Stomach (tissue), 9 donors: Measurements from ENCODE around the gene MYO5C. TPM values are rescaled to one million over a fixed set of nuclear protein-coding genes. Genes with fewer than 3 reads are reported as not detected.

Experiments
- DNase-seq, 2 donors: peaks; one replicate each; pipeline versions ENCODE4 v3.0.0 to v3.0.0-alpha.2; 2013 to 2019
- H3K27ac ChIP-seq, 5 donors: fragments of 200-600 bp in 4 of 5; sonication (generic) in 4 of 5; one replicate each; pipeline ENCODE4 v1.5.1; 2013 to 2019; ENCODE audit warnings: mild to moderate bottlenecking in 1 of 5, moderate library complexity in 1 of 5
- H3K27me3 ChIP-seq, 3 donors: fragments of 200-600 bp; sonication (generic); one replicate each; pipeline ENCODE4 v1.5.1; 2017 to 2019; ENCODE audit warnings: mixed run types in 1 of 3
- H3K36me3 ChIP-seq, 4 donors: fragments of 200-600 bp; sonication (generic); 1 replicate in 3 of 4; 2 replicates in 1 of 4; pipeline ENCODE4 v1.5.1; 2016 to 2019
- H3K4me1 ChIP-seq, 4 donors: fragments of 200-600 bp; sonication (generic); one replicate each; pipeline ENCODE4 v1.5.1; 2016 to 2019
- H3K4me3 ChIP-seq, 4 donors: fragments of 200-600 bp; sonication (generic) in 3 of 4; one replicate each; pipeline ENCODE4 v1.5.1; 2016 to 2019; ENCODE audit warnings: mild to moderate bottlenecking in 1 of 4
- H3K9me3 ChIP-seq, 4 donors: fragments of 200-600 bp; sonication (generic); one replicate each; pipeline ENCODE4 v1.5.1; 2016 to 2019
- CTCF ChIP-seq, 7 experiments: fragments of 450-650 bp in 4 of 7; fragments of 200-600 bp in 3 of 7; sonication (generic) in 3 of 7; IDR thresholded peaks; one replicate each; pipeline ENCODE4 v1.5.1; 2016 to 2019; ENCODE audit warnings: antibody characterized with exemption in 7 of 7, control low read depth in 2 of 7, mild to moderate bottlenecking in 1 of 7
- EP300 ChIP-seq: sonication (generic); formaldehyde crosslinking; IDR thresholded peaks from one replicate; pipeline ENCODE4 v1.6.1; 2017; ENCODE audit warnings: antibody characterized with exemption
- POLR2A ChIP-seq, 4 donors: fragments of 450-650 bp; IDR thresholded peaks; one replicate each; pipeline ENCODE4 v1.6.1; 2016; ENCODE audit warnings: antibody characterized with exemption in 4 of 4, control low read depth in 2 of 4, mild to moderate bottlenecking in 1 of 4, moderate library complexity in 1 of 4
- POLR2AphosphoS5 ChIP-seq, 3 donors: sonication (generic); formaldehyde crosslinking; IDR thresholded peaks; one replicate each; pipeline ENCODE4 v1.6.1; 2016; ENCODE audit warnings: antibody characterized with exemption in 3 of 3
- WGBS, 5 donors: extraction: QIAGEN DNeasy Blood & Tissue Kit in 3 of 5; methylation state at CpG; one replicate each; pipeline versions ENCODE4 v1.1.5 to v1.1.7; 2013 to 2018; 5-methylcytosine and 5-hydroxymethylcytosine counted together
- intact Hi-C: fragments of 100-400 bp; cut with DNase I; formaldehyde crosslinking; loops from one replicate; pipeline ENCODE4 v1.15.1; 2023; ENCODE audit warnings: low total_unique reads
- polyA plus RNA-seq, 3 donors: library from polyadenylated mRNA; stranded (reverse); fragments of 200-250 nt; gene quantifications; one replicate each; pipeline ENCODE4 v1.2.3, GENCODE V29; 2013
- total RNA-seq, 5 donors: library from RNA; depleted of rRNA; stranded (reverse); fragments of >200 nt; gene quantifications; one replicate each; pipeline versions ENCODE4 v1.1.0 to v1.2.3, GENCODE V29; 2014 to 2016
- donor health status: healthy with polysubstance abuse.
- donor health status: Bipolar disorder and iron deficiency.
- donor health status: healthy.

The MYO5C gene
- total and polyA plus RNA-seq, 8 donors: 4.3 to 148 (median 25.6) TPM

- Histone ChIP-seq H3K4me3 (no peak overlapping the region), H3K4me1 (no peaks in the 10 kb centered on the region), H3K9me3 (no peaks in the 10 kb centered on the region), H3K36me3 (peaks cover 2 to 45% (median 41%) of the 10 kb centered on the region in 4 donors), H3K27ac (no peak overlapping the region), H3K27me3 (no peaks in the 10 kb centered on the region)
- DNase-seq: no peak
- intact Hi-C loops: no loop called here
- WGBS, 5 donors: 91 to 97% (median 95%) methylated on average over 12 of the region's 12 CpGs
- no peak for TF ChIP-seq CTCF (IDR thresholded peaks at IDR 0.05)
- no peak for TF ChIP-seq POLR2A (IDR thresholded peaks at IDR 0.05)
- no peak for TF ChIP-seq POLR2AphosphoS5 (IDR thresholded peaks at IDR 0.05)
- TF ChIP-seq EP300: no peak
Observed at GRCh38 chr15:52153900-52154895, 141.4 kb downstream of the MYO5C start.

- Histone ChIP-seq H3K27ac (no peak overlapping the region), H3K4me3 (no peak overlapping the region), H3K9me3 (no peaks in the 10 kb centered on the region), H3K36me3 (peaks cover 2 to 68% (median 62%) of the 10 kb centered on the region in 4 donors), H3K27me3 (no peaks in the 10 kb centered on the region), H3K4me1 (no peaks in the 10 kb centered on the region)
- DNase-seq: no peak
- intact Hi-C loops: no loop called here
- 83 to 96% (median 87%) methylated on average over 4 of the region's 4 CpGs for WGBS, 5 donors
- no peak for TF ChIP-seq EP300
- no peak for TF ChIP-seq POLR2A (IDR thresholded peaks at IDR 0.05)
- no peak for TF ChIP-seq POLR2AphosphoS5 (IDR thresholded peaks at IDR 0.05)
- TF ChIP-seq CTCF (IDR thresholded peaks at IDR 0.05): no peak
Observed at GRCh38 chr15:52151353-52151752, 144.3 kb downstream of the MYO5C start.

- intact Hi-C loops: no loop called here
- no peak for DNase-seq
- no peak overlapping the region for H3K4me3 ChIP-seq
- no peaks in the 10 kb centered on the region for H3K9me3 ChIP-seq
- 77 to 94% (median 90%) methylated on average over 3 to 4 of the region's 4 CpGs for WGBS, 5 donors
- no peaks in the 10 kb centered on the region for H3K4me1 ChIP-seq
- H3K27ac ChIP-seq: no peak overlapping the region
- no peak for TF ChIP-seq POLR2AphosphoS5 (IDR thresholded peaks at IDR 0.05)
- no peak for TF ChIP-seq CTCF (IDR thresholded peaks at IDR 0.05)
- H3K27me3 ChIP-seq: no peaks in the 10 kb centered on the region
- peaks cover 2 to 73% (median 65%) of the 10 kb centered on the region in 4 donors for H3K36me3 ChIP-seq
Observed at GRCh38 chr15:52150871-52151270, 144.7 kb downstream of the MYO5C start.

- intact Hi-C loops: no loop called here
- H3K27me3 ChIP-seq: no peaks in the 10 kb centered on the region
- no peak overlapping the region for H3K4me3 ChIP-seq
- DNase-seq: no peak
- H3K36me3 ChIP-seq: peaks cover 2 to 73% (median 70%) of the 10 kb centered on the region in 4 donors
- TF ChIP-seq EP300 (no peak), POLR2AphosphoS5 (IDR thresholded peaks at IDR 0.05) (no peak), CTCF (IDR thresholded peaks at IDR 0.05) (no peak), POLR2A (IDR thresholded peaks at IDR 0.05) (no peak)
- no peaks in the 10 kb centered on the region for H3K4me1 ChIP-seq
- H3K9me3 ChIP-seq: no peaks in the 10 kb centered on the region
- 45 to 65% (median 59%) methylated on average over 7 to 9 of the region's 9 CpGs for WGBS, 5 donors
- H3K27ac ChIP-seq: no peak overlapping the region
Observed at GRCh38 chr15:52150043-52150825, 145.4 kb downstream of the MYO5C start.
